ENCODE measurements around the gene TPX2.

TPX2 gene

DNA sequence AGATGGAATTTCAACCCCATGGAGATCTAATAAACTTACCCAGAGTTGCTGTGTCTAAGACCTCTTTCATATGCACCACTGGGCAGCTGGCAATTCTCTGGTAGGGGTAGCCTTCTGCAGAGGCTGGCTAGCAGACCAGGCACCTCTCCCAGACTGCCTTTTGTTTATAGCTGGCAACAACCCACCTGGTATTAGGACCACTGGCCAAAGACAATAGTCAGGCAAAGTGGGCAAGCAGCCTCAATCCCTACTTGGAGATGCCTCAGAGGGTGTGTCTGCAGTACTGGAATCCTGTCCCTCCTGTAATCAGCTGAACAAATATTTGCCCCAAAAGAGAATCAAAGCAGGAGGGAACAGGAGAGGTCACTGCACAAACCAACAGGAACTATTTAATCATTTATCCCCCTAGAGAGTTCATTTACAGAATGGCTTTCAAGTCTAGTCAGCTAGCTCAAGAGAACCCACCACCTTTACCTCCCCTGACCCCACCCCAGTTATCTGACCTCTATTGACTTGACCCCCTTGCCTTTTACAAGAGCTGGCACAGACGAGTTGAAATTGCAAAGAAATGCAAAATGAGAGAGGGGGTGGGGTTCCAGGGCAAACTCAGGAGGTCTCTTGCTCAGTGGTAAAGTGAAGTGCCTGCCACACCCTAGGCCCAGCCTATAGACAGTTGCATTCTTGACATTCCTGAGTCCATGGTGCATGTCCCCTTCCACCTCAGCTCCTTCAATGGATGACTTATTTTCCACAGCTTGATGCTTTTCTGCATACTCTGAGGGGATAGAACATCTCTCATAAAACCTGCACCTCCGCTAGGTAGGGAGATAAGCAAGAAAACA lies 19.2 kb upstream of the TPX2 start:
- H3K27ac ChIP-seq = peak overlapping the region; percentile 96 to 97
- H3K4me3 ChIP-seq = peak overlapping the region; percentile 87
- TF ChIP-seq, protein P1, sequence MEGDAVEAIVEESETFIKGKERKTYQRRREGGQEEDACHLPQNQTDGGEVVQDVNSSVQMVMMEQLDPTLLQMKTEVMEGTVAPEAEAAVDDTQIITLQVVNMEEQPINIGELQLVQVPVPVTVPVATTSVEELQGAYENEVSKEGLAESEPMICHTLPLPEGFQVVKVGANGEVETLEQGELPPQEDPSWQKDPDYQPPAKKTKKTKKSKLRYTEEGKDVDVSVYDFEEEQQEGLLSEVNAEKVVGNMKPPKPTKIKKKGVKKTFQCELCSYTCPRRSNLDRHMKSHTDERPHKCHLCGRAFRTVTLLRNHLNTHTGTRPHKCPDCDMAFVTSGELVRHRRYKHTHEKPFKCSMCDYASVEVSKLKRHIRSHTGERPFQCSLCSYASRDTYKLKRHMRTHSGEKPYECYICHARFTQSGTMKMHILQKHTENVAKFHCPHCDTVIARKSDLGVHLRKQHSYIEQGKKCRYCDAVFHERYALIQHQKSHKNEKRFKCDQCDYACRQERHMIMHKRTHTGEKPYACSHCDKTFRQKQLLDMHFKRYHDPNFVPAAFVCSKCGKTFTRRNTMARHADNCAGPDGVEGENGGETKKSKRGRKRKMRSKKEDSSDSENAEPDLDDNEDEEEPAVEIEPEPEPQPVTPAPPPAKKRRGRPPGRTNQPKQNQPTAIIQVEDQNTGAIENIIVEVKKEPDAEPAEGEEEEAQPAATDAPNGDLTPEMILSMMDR (IDR thresholded peaks at IDR 0.05) = no peak
- no peak for DNase-seq (ENCODE audit: low spot score)

DNA sequence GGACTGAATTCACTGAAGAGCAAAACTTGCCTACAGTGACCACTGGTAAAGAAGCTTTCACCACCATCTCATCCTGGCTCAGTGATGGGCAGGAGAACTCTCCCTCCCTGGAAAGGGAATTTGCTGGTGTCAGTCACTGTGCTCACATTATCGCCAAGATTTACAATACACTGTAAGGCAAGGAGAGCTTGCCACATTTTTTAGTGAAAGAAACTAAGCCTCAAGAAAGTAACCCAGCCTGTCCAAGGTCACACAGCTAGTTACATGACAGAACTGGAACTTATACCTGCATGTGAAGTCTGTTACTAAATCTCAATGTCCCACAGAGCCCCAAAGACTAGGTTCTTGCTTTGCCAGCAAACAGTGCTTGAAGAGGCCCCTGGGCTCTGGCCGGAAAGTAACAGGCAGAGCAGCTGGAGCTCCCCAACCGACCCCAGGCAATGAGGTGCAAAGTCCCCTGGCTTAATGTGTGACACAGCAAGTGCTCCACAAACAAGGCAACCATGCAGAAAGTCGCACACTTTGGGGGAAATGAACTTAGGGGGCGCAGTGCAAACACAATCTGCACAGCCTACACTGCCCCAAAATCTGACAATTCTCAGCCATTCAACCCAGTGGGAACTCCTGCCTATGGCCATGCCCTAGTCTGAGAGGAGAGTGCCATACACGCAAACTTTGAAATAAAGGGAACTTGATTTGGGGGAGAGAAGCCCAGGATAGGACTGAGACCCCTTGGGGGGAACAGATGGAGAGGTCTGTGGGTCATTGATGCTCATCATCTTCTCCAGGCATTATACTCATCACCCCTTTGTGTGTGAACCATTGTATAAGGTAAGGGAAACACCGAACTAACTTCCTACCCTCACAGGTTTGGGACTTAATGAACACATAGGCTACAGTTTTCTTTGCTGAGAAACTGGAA lies 18.3 kb upstream of the TPX2 start:
- TF ChIP-seq, protein P1 (IDR thresholded peaks at IDR 0.05) = no peak
- Histone ChIP-seq H3K4me3 (peak overlapping the region; percentile 87), H3K27ac (peak overlapping the region; percentile 96 to 97)
- no peak for DNase-seq (ENCODE audit: low spot score)

DNA sequence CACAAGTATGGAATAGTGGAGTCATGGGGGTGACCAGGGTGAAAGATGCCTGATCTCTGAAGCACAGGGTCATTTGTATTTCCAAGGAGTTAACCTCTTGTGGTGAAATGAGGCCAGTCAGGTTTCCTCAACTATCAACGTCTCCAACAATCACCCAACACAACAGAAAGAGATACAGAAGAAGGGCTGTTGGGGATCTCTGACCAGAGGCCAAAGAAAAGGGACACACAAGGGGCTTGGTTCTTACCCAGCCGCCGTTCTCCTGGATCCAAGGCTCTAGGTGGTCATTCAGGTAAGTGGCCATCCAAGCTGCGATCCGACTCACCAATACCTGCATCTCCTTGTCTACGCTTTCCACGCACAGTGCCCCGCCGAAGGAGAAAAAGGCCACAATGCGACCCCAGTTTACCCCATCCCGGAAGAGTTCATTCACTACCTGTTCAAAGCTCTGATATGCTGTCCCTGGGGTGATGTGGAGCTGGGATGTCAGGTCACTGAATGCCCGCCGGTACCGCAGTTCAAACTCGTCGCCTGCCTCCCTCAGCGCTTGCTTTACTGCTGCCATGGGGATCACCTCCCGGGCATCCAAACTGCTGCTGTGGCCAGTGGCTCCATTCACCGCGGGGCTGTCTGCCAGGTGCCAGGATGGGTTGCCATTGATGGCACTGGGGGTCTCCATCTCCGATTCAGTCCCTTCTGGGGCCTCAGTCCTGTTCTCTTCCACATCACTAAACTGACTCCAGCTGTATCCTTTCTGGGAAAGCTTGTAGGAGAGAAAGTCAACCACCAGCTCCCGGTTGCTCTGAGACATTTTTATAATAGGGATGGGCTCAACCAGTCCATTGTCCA lies 17.5 kb upstream of the TPX2 start:
- Histone ChIP-seq H3K27ac (peak overlapping the region; percentile 96 to 97), H3K4me3 (peak overlapping the region; percentile 87)
- DNase-seq (ENCODE audit: low spot score) = no peak
- TF ChIP-seq, protein P1 (IDR thresholded peaks at IDR 0.05) = no peak

DNA sequence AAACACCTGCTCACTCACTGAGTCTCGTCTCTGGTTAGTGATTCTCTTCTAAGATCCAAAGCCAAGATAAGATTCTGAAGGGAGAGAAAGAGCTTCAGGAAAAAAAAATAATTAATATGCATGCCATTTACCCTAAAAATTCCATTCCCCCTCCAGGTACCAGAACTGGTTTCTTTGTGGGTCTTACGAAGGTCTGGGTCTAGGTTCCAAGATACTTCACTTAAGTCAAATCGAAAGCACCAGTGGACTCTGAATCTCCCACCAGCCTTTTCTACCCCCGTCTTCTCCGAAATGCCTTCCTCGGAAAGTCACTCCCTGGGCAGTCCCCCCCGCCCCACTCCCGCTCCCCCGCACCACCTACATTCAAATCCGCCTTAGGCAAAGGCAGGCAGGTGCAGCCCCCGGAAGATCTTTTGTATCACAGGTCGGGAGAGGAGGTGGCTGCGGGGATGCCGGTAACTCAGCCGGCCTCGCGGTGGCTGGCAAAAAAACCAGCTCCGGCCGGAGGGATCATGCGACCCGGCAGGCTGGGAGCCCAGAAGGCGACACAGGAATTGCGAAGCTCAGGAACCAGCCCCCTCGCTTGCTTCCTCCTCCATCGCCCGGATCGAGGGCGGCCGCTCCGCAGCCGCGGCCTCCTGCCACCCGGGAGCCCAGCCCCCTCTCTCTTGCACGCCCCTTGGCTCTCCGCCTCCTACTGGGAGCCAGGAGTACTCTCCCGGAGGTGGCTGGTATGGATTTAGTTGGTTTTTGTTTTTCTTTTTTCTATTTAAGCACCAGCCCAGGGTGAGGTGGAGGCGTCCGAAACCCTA lies 16.6 kb upstream of the TPX2 start, which contains the start of gene BCL2L1:
Gene BCL2L1 (minus strand): TSS at position 612 of the 812 bp plus-strand sequence. CDS start 650 bp downstream, outside the sequence.
- Histone ChIP-seq H3K4me3 (peak within 1 kb of the TSS; percentile 87), H3K27ac (peak within 1 kb of the TSS; percentile 96 to 97)
- TF ChIP-seq, protein P1 (IDR thresholded peaks at IDR 0.05) = peak; percentile 31
- DNase-seq (ENCODE audit: low spot score) = peak; percentile 94

DNA sequence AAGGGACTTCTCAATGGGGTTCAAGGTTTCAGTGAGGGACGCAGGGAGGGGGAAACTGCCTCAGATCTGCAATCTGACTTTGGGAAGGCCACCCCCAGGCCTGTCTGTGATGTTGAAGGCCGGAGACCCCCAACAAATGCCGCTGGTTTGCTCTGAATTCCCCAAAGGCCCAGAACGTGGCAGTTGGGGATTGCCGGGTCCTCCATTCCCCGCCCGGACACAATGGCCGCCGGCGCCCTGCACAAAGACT lies 16.1 kb upstream of the TPX2 start:
- Histone ChIP-seq H3K27ac (peak overlapping the region; percentile 96 to 97), H3K4me3 (peak overlapping the region; percentile 87)
- TF ChIP-seq, protein P1 (IDR thresholded peaks at IDR 0.05) = peak; percentile 7
- DNase-seq (ENCODE audit: low spot score) = no peak
